ENCODE data around the gene SIRT2.
A peak's percentile ranks its signal among the peaks of the same experiment; 100 is the strongest.

Gene SIRT2

GRCh38 chr19:38929929-38930775 is 30.7 kb upstream of the SIRT2 start, which contains the start of gene SARS2:
SARS2 (minus strand) TSS chr19:38930763; CDS start chr19:38930736, 27 bp downstream.
- H3K4me1 Mint-ChIP-seq, result peaks cover 50% of the 10 kb centered on the region
- peaks cover 7% of the 10 kb centered on the region for H3K9me3 Mint-ChIP-seq
- CTCF ChIA-PET, result interaction anchor here (0.6 to 3.2 kb wide), 36 partner anchors 10 to 556 kb away, joined by 3 to 26 read pairs (median 4); partner anchors contain the start of genes ACTN4, EIF3K, FAM98C and MAP4K1
- peak within 1 kb of the TSS; percentile 99 for H3K27ac Mint-ChIP-seq
- H3K4me3 Mint-ChIP-seq, result peak within 1 kb of the TSS; percentile 98
- peaks cover 26% of the 10 kb centered on the region for H3K36me3 Mint-ChIP-seq
- H3K27me3 Mint-ChIP-seq, result no peaks in the 10 kb centered on the region
- DNase-seq, result peak; percentile 93

DNA sequence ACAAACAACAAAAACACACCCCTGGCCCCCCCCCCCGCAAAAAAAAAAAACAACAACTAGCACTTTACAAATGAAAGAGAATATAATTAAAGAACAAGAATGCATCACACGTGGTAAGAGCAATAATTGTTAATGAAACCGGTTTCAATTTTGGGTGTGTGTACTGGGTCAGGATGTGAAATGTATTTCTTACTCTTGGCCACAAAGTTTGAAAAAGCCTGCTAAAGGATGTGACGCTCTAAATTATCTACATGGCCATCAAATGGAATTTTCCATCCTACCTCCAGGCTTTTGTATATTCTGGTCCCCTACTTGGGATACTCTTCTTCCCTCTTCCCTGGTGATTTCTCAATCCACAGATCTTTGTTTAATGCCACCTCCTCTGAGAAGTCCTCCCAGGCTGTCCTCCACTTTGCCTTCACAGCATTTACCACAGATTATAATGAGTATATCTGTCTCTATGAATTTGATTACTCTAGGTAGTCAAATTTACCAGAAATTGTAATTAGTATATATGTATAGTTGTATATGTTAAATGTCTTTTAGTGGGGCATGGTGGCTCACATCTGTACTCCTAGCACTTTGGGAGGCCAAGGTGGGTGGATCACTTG is 29.1 kb upstream of the SIRT2 start:
- Mint-ChIP-seq H3K27ac (peak overlapping the region; percentile 16), H3K36me3 (peaks cover 16% of the 10 kb centered on the region), H3K9me3 (no peaks in the 10 kb centered on the region), H3K27me3 (no peaks in the 10 kb centered on the region), H3K4me3 (peak overlapping the region; percentile 24), H3K4me1 (peaks cover 47% of the 10 kb centered on the region)
- CTCF ChIA-PET, result interaction anchor here (0.6 to 2.7 kb wide), 6 partner anchors 23 to 291 kb away, joined by 3 to 18 read pairs (median 6); partner anchors contain the start of genes ACTN4 and RINL
- DNase-seq, result no peak

DNA sequence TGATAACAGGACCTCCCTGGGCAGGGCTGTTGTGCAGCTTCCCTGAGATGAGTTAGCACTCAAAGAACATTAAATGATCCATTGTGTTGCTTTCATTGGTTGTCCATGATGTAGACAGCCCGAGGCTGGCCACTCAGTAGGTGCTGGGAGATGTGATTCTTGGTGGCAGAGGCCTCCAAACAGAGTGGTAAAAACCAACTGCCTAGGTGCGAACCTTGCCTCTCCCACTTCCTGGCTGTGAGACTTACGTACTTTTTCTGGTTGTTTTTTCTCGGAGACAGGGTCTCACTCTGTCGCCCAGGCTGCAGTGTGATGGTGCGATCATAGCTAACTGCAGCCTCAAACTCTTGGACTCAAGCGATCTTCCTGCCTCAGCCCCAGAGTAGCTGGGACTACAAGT is 25.0 kb upstream of the SIRT2 start:
- Mint-ChIP-seq H3K27ac (no peak overlapping the region), H3K4me3 (no peak overlapping the region), H3K36me3 (peaks cover 6% of the 10 kb centered on the region), H3K9me3 (no peaks in the 10 kb centered on the region), H3K4me1 (peaks cover 18% of the 10 kb centered on the region), H3K27me3 (no peaks in the 10 kb centered on the region)
- CTCF ChIA-PET, result no interaction called here
- DNase-seq, result no peak

DNA sequence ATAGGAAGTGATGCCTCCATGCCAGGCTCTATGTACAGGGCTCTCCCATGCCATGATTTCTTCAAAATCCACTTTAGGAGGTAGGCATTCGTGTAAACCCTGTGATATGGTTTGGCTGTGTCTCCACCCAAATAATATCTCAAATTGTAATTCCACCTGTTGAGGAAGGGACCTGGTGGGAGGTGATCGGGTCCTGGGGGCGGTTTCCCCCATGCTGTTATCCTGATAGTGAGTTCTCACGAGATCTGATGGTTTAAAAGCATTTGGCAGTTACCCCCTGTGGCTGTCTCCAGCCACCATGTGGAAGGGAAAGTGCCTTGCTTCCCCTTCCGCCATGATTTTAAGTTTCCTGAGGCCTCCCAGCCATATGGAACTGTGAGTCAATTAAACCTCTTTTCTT is 23.1 kb upstream of the SIRT2 start:
- no peak overlapping the region for H3K4me3 Mint-ChIP-seq
- no peaks in the 10 kb centered on the region for H3K9me3 Mint-ChIP-seq
- no peak overlapping the region for H3K27ac Mint-ChIP-seq
- CTCF ChIA-PET, result no interaction called here
- peaks cover 6% of the 10 kb centered on the region for H3K36me3 Mint-ChIP-seq
- H3K4me1 Mint-ChIP-seq, result no peaks in the 10 kb centered on the region
- no peak for DNase-seq
- H3K27me3 Mint-ChIP-seq, result no peaks in the 10 kb centered on the region

DNA sequence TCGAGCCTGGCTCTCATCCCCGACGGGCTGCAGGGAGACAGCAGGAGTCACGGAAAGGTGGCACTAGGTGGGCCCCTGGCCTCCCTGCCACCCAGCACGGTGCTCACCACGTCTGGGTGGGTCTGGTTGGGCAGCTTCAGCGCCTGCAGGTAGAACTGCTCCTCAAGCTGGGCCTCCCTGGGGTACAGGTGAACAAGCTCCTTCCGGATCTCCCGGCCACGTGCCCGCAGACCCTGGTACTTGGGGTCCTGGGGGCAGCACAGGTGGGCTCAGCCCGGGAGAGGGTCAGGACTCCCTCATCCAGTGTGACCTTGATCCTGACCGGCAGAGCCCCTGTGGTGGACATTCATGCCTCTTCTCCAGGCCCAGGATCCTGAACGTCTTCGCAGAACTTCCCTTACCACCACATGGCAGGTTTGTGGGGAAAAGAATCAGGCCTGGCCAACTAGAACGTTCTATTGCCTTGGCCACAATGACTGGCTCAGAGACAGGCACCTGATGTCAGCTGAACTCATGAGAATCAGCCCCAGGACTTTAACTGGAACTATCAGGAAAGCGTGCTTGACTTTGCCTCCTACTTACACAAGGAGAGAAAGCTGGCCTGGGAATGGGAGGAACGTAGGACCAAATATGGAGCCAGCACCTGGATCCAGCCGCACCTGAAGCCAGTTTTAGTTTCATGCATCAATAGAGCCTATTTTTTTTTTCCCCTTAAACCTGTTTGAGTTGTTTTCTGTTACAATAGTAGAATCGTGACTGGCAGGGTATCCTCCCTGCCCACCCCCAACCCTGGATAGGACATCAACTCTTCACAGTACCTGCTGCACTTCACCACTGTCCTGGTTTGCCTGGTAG is 22.2 kb upstream of the SIRT2 start:
- no peak for DNase-seq
- Mint-ChIP-seq H3K4me1 (no peaks in the 10 kb centered on the region), H3K4me3 (no peak overlapping the region), H3K9me3 (no peaks in the 10 kb centered on the region), H3K36me3 (peaks cover 6% of the 10 kb centered on the region), H3K27me3 (no peaks in the 10 kb centered on the region), H3K27ac (no peak overlapping the region)
- CTCF ChIA-PET, result no interaction called here

DNA sequence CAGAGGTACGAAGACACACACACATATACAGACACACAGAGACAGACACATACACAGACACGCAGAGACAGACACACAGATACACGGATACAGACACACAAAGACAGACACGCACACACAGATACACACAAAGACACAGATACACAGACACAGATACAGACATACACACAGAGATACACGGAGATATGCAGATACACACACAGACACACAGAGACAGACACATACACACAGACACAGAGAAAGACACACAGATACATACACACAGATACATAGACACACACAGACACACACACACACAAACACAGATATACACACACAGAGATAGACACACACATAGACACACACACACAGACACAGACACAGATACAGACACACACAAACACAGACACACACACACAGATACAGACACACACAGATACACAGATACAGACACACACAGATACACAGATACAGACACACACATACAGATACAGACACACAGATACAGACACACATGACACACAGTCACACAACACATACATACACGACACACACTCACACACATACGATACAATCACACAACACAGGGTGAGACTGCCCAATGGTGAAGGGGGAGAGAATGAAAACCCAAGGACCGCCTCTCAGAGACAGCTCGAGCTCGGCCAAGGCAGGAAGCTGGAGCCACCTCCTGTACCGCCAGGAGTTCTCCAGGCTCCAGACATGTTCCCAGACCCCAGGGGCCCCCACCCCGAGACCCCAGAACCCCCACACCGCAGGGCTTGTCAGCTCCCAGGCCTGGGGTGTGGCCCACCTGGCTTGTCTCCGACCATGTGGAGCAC is 21.4 kb upstream of the SIRT2 start:
- Mint-ChIP-seq H3K27ac (no peak overlapping the region), H3K4me3 (no peak overlapping the region), H3K9me3 (no peaks in the 10 kb centered on the region), H3K4me1 (no peaks in the 10 kb centered on the region), H3K27me3 (no peaks in the 10 kb centered on the region), H3K36me3 (peaks cover 3% of the 10 kb centered on the region)
- no peak for DNase-seq
- CTCF ChIA-PET, result interaction anchor here (1.4 kb wide), 1 partner anchor 10 kb away, joined by 4 read pairs; the partner anchor contains the start of genes MRPS12 and SARS2

DNA sequence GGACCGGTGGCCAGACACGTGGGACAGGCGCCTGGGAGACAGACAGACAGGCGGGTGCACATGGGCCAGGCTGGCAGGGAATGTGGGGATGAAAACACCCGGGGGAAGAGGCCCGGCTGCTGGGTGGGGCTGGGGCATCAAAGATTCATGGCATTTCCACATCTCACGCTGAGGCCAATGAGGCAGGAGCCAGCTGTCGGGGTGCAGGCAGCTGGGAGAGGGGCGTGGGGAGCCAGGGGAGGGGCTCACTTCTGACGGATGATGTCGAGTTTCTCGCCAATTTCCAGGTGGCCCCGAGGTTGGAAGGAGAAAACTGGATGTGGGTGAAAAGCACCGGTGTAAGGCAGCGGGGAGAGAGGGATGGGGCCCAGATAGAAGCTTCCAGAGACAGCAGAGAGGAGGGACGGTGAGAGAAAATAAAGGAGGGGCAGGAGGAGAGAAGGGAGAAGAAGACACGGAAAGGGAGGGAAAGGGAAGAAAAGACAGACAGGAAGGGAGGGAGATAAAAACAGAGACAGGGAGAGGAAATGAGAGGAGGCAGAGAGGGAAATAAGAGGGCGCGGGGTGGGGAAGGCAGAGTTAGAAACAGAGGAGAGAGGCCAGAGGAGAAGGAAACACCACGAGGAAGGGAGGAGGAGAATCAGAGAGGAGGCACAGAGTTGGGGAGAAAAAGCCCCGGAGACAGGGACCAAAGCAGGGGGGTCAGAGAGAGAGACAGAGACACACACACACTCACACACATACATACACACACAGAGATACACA is 20.6 kb upstream of the SIRT2 start:
- H3K9me3 Mint-ChIP-seq, result no peaks in the 10 kb centered on the region
- no peaks in the 10 kb centered on the region for H3K4me1 Mint-ChIP-seq
- no peak for DNase-seq
- H3K4me3 Mint-ChIP-seq, result no peak overlapping the region
- H3K27me3 Mint-ChIP-seq, result no peaks in the 10 kb centered on the region
- CTCF ChIA-PET, result interaction anchor here (1.4 kb wide), 1 partner anchor 11 kb away, joined by 4 read pairs; the partner anchor contains the start of genes MRPS12 and SARS2
- H3K36me3 Mint-ChIP-seq, result peaks cover 3% of the 10 kb centered on the region
- H3K27ac Mint-ChIP-seq, result no peak overlapping the region

DNA sequence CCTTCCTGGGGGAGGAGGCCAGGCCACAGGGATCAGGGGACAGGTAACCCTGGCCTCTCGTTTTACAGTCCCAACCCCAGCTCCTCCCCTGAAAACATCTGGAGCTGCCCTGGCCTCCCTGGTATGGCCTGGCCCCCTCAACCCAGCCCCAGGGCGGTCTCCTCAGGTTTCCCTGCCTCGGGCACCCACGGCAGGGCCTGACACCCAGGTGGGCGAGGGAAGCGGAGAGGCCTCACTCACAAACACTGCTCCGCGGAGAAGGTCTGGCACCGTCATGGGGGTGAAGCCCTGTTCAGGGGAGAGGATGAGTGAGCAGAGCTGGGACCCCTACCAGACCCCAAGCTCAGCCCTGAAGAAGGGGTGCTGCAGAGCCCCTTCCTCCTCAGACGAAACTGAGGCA is 19.1 kb upstream of the SIRT2 start:
- H3K27me3 Mint-ChIP-seq, result no peaks in the 10 kb centered on the region
- no peaks in the 10 kb centered on the region for H3K36me3 Mint-ChIP-seq
- H3K27ac Mint-ChIP-seq, result no peak overlapping the region

DNA sequence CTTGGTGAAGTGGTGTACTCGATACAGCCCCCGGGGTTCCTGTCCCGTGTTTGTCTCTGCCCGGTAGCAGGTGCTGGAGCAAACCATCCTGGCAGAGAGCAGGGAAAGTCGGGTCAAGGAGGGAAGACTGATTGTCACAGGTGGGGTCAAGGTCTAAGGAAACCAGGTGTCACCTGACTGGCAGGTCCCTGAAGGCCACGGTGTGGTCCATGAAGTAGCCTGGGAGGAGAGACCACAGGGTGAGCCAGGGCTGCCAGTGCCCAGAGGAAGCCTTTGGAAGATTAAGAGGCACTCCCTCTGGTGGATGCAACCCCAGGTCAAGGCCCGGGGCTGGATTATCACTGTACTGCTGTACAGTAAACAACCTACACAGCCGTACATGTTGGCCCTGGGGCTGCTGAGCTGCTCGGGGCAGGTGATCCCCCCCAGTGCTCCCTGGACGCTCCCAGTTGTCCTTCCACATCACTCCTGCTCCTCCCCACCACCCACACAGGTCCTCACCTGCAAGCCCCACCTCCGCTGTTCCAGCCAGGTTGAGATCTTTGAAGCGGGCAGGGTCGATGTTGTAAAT is 18.6 kb upstream of the SIRT2 start:
- CTCF ChIA-PET, result interaction anchor here (1.4 kb wide), 1 partner anchor 12 kb away, joined by 3 read pairs; the partner anchor contains the start of genes MRPS12 and SARS2
- no peak overlapping the region for H3K4me3 Mint-ChIP-seq
- DNase-seq, result no peak
- H3K9me3 Mint-ChIP-seq, result no peaks in the 10 kb centered on the region
- H3K27ac Mint-ChIP-seq, result no peak overlapping the region
- H3K27me3 Mint-ChIP-seq, result no peaks in the 10 kb centered on the region
- no peaks in the 10 kb centered on the region for H3K4me1 Mint-ChIP-seq
- H3K36me3 Mint-ChIP-seq, result no peaks in the 10 kb centered on the region

More for the DNA sequence above, 19.1 kb upstream of the SIRT2 start:
- Mint-ChIP-seq H3K4me3 (no peak overlapping the region), H3K4me1 (no peaks in the 10 kb centered on the region), H3K9me3 (no peaks in the 10 kb centered on the region)
- CTCF ChIA-PET, result interaction anchor here (1.4 kb wide), 1 partner anchor 12 kb away, joined by 3 read pairs; the partner anchor contains the start of genes MRPS12 and SARS2
- DNase-seq, result no peak

- Mint-ChIP-seq H3K27me3 (no peaks in the 10 kb centered on the region), H3K27ac (no peak overlapping the region), H3K4me3 (no peak overlapping the region), H3K9me3 (no peaks in the 10 kb centered on the region), H3K36me3 (no peaks in the 10 kb centered on the region), H3K4me1 (no peaks in the 10 kb centered on the region)
- DNase-seq, result no peak
- CTCF ChIA-PET, result interaction anchor here (1.4 kb wide), 1 partner anchor 13 kb away, joined by 3 read pairs; the partner anchor contains the start of genes MRPS12 and SARS2
Measured at GRCh38 chr19:38917516-38917915, 18.1 kb upstream of the SIRT2 start.

- Mint-ChIP-seq H3K4me1 (no peaks in the 10 kb centered on the region), H3K4me3 (no peak overlapping the region), H3K27ac (no peak overlapping the region), H3K36me3 (no peaks in the 10 kb centered on the region), H3K9me3 (no peaks in the 10 kb centered on the region), H3K27me3 (no peaks in the 10 kb centered on the region)
- CTCF ChIA-PET, result no interaction called here
- DNase-seq, result no peak
Measured at GRCh38 chr19:38915329-38916321, 16.2 kb upstream of the SIRT2 start.

All from activated naive CD4-positive, alpha-beta T cell treated with anti-CD3 and anti-CD28 coated beads, Interleukin-2, amount 10 ng/mL, durations not matched to agents 7 days and 5 days (primary cell).